Osteocyte (in vitro differentiated cells): ENCODE results near the gene C3orf70. TPM values are rescaled to one million over a fixed set of nuclear protein-coding genes. Genes with fewer than 3 reads are reported as not detected.
"Not testable (repeated sequence)": the region's sequence is repeated elsewhere in the genome, so short reads cannot be mapped to it uniquely, and the experiment has no call there.

Experiments
- DNase-seq: peaks from one replicate; pipeline ENCODE4 v3.0.0; 2021; ENCODE audit warnings: mixed read lengths; ENCODE audit not compliant: unreplicated experiment; ENCODE audit errors: extremely low spot score
- H3K27ac Mint-ChIP-seq: one replicate; pipeline ENCODE4 v1.8.0; 2021; ENCODE audit warnings: mild to moderate bottlenecking, mixed read lengths; ENCODE audit not compliant: unreplicated experiment
- H3K27me3 Mint-ChIP-seq: one replicate; pipeline ENCODE4 v1.8.0; 2021; ENCODE audit warnings: mixed read lengths; ENCODE audit not compliant: unreplicated experiment
- H3K36me3 Mint-ChIP-seq: one replicate; pipeline ENCODE4 v1.8.0; 2021; ENCODE audit warnings: mixed read lengths; ENCODE audit not compliant: unreplicated experiment
- H3K4me1 Mint-ChIP-seq: one replicate; pipeline ENCODE4 v1.8.0; 2021; ENCODE audit warnings: mixed read lengths; ENCODE audit not compliant: unreplicated experiment
- H3K4me3 Mint-ChIP-seq: one replicate; pipeline ENCODE4 v1.8.0; 2021; ENCODE audit warnings: mild to moderate bottlenecking, moderate library complexity, mixed read lengths; ENCODE audit not compliant: unreplicated experiment
- H3K9me3 Mint-ChIP-seq: one replicate; pipeline ENCODE4 v1.8.0; 2021; ENCODE audit warnings: mixed read lengths; ENCODE audit not compliant: unreplicated experiment
- total RNA-seq: library from RNA; stranded (reverse); gene quantifications from 2 replicates; pipeline ENCODE4 v1.2.1, GENCODE V29; 2021
- TF ChIP-seq, protein P1 (sequence below): fragments of 200-600 bp; sonication (generic); IDR thresholded peaks from 2 replicates; pipeline ENCODE4 v1.5.0; 2021; ENCODE audit warnings: antibody characterized with exemption, mild to moderate bottlenecking, moderate library complexity

The C3orf70 gene
- total RNA-seq, 1 donor from 2014 or later, result 4.8 TPM

DNA sequence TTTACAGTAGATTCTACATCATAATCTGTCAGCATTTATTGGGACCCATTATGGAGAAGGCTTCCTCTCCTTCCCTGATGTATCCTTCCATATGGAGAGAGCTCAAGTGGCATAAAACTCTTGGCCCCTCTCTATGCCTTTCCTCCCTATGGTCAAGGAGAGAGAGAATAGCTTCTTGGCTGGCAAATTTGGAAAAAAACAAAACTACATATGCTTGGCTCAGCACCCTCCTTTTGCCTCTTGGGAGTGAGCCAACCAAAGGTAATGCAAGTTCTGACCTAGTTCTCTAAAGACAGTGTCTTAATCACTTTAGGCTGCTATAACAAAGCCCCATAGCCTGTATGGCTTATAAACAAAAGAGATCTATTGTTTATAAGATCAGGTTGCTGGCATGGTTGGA, 37.5 kb downstream of the C3orf70 start:
- no peak for DNase-seq
- TF ChIP-seq, protein P1, sequence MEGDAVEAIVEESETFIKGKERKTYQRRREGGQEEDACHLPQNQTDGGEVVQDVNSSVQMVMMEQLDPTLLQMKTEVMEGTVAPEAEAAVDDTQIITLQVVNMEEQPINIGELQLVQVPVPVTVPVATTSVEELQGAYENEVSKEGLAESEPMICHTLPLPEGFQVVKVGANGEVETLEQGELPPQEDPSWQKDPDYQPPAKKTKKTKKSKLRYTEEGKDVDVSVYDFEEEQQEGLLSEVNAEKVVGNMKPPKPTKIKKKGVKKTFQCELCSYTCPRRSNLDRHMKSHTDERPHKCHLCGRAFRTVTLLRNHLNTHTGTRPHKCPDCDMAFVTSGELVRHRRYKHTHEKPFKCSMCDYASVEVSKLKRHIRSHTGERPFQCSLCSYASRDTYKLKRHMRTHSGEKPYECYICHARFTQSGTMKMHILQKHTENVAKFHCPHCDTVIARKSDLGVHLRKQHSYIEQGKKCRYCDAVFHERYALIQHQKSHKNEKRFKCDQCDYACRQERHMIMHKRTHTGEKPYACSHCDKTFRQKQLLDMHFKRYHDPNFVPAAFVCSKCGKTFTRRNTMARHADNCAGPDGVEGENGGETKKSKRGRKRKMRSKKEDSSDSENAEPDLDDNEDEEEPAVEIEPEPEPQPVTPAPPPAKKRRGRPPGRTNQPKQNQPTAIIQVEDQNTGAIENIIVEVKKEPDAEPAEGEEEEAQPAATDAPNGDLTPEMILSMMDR, result no peak
- Mint-ChIP-seq H3K4me1 (peaks cover 6% of the 10 kb centered on the region), H3K4me3 (no peak overlapping the region), H3K27me3 (no peaks in the 10 kb centered on the region), H3K27ac (no peak overlapping the region), H3K36me3 (peaks cover 2% of the 10 kb centered on the region), H3K9me3 (peaks cover 5% of the 10 kb centered on the region)

DNA sequence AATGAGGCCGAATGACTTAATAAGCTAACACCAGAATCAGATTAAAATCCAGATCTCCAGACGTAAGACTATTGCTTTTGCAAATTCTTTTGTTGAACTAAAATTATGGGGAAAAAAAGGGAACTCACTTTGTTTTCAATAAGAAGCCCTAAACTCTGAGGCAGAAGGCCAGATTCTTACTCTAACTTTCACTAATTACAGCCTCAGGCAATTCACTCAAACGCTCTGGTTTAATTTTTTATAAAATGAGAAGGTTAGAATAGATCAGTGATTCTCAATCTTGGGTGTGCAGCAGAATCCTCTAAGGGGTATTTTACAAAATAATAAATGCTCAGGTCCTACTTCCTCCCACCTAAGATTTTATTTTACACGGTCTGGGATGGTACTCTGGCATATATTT, 38.1 kb downstream of the C3orf70 start:
- TF ChIP-seq, protein P1, result no peak
- Mint-ChIP-seq H3K4me3 (no peak overlapping the region), H3K27ac (no peak overlapping the region), H3K4me1 (peaks cover 6% of the 10 kb centered on the region), H3K36me3 (no peaks in the 10 kb centered on the region), H3K9me3 (peaks cover 5% of the 10 kb centered on the region), H3K27me3 (no peaks in the 10 kb centered on the region)
- no peak for DNase-seq

DNA sequence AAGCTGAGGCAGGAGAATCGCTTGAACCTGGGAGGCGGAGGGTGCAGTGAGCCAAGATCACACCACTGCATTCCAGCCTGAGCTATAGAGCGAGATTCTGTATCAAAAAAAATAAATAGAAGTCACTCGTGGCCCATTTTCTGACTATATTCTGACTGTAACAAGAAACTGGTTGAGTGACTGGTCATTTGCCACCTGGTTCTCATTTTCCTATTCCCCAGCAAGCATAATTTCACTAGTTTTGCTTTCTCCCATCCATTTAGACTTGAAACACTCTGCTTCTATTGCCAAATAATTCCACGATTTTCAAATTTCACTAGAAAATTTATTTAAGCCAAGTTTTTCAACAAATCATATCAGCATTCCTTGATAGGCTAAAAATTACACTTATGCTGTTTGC, 40.7 kb downstream of the C3orf70 start:
- Mint-ChIP-seq H3K9me3 (peaks cover 5% of the 10 kb centered on the region), H3K27me3 (no peaks in the 10 kb centered on the region), H3K36me3 (no peaks in the 10 kb centered on the region), H3K27ac (no peak overlapping the region), H3K4me1 (peaks cover 6% of the 10 kb centered on the region), H3K4me3 (no peak overlapping the region)
- TF ChIP-seq, protein P1, result no peak
- no peak for DNase-seq

DNA sequence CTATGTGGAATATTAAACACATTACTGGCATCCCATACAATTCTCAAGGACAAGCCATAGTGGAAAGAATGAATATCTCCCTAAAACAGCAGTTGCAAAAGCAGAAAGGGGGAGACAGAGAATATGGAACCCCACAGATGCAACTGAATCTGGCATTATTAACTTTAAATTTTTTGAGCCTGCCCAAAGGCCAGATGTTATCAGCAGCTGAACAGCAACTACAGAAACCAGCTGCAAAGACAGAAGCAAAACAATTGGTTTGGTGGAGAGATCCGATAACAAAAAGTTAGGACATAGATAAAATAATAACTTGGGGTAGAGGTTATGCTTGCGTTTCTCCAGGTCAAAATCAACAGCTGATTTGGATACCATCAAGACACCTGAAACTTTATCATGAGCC, 43.8 kb downstream of the C3orf70 start:
- not testable (repeated sequence) for DNase-seq, H3K4me3 Mint-ChIP-seq, H3K27ac Mint-ChIP-seq, H3K36me3 Mint-ChIP-seq, H3K27me3 Mint-ChIP-seq
- Mint-ChIP-seq H3K9me3 (peaks cover 16% of the 10 kb centered on the region), H3K4me1 (peaks cover 14% of the 10 kb centered on the region)

DNA sequence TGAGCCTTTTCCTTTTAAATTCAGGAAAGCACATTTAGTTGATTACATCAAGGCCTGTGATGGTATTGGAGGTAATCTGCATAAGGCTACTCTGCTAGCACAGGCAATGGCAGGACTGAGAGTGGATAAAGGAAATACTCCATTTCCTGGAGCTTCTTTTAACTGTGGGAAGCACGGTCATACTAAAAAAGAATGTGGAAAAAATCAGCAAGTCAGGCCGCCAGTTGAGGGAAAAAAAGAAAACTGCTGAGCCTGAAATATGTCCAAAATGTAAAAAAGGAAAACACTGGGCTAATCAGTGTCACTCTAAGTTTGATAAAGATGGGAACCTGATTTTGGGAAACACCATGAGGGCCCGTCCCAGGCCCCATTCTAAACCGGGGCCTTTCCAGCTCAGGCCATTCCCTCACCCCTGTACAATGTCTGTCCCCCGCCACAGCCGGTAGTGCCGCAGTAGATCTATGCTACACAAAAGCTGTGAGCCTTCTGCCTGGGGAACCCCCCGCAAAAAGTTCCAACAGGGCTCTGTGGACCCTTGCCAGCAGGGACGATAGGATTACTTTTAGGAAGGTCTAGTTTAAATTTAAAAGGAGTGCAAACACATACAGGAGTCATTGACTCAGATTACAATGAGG, 46.5 kb downstream of the C3orf70 start:
- peaks cover 28% of the 10 kb centered on the region for H3K9me3 Mint-ChIP-seq
- not testable (repeated sequence) for H3K4me3 Mint-ChIP-seq, H3K4me1 Mint-ChIP-seq, H3K27me3 Mint-ChIP-seq, H3K36me3 Mint-ChIP-seq, DNase-seq
- H3K27ac Mint-ChIP-seq, result peak overlapping the region; percentile 51

DNA sequence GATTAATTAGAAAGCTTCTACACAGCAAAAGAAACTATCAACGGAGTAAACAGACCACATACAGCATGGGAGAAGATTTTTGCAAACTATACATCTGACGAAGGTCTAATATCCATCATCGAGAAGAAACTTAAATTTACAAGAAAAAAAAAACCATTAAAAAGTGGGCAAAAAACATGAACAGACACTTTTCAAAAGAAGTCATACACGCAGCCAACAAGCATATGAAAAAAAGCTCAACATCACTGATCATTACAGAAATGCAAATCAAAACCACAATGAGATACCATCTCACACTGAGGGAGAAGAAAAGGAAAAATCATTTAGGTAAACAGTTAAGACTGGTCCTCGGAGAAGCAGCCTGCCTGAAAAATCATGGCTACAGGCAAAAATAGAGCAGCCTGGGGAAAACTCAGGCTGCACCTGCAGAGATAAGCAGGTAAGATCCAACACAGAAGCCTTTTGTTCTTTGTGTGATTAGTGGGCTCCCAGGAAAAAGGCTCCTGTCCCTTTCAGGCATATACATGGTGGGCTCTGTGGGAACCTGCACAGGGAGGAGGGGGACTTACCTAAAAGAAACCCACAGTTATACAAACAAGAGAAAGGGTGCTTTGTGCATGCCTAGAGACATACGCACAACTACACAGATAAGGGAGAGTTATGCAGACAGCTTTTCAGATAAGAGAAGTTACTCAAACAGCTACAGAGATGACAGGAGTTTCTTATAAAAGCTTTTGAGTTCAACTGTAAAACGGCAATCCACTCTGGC, 49.3 kb downstream of the C3orf70 start:
- TF ChIP-seq, protein P1, result no peak
- no peak overlapping the region for H3K4me3 Mint-ChIP-seq
- H3K9me3 Mint-ChIP-seq, result peaks cover 38% of the 10 kb centered on the region
- no peaks in the 10 kb centered on the region for H3K27me3 Mint-ChIP-seq
- no peak overlapping the region for H3K27ac Mint-ChIP-seq
- H3K4me1 Mint-ChIP-seq, result peaks cover 9% of the 10 kb centered on the region
- no peak for DNase-seq
- H3K36me3 Mint-ChIP-seq, result peaks cover 3% of the 10 kb centered on the region
